CD8-positive, alpha-beta memory T cell (primary cell): Measurements from ENCODE around the gene GPNMB. TPM values are rescaled to one million over a fixed set of nuclear protein-coding genes. Genes with fewer than 3 reads are reported as not detected.
A peak's percentile ranks its signal among the peaks of the same experiment; 100 is the strongest.

Source experiments
- CTCF ChIA-PET: fragments of 350-600 bp; sonication (Branson Sonifier 250); formaldehyde crosslinking; loops from one replicate; lab custom pipeline; 2021; ENCODE audit warnings: antibody characterized with exemption; lab: Charles Lee
- POLR2A ChIA-PET: fragments of 350-600 bp; sonication (Branson Sonifier 250); formaldehyde crosslinking; loops from one replicate; lab custom pipeline; 2021; ENCODE audit warnings: antibody characterized with exemption; lab: Charles Lee
- DNase-seq, 5 donors: peaks; one replicate each; pipeline versions ENCODE4 v3.0.0 to v3.0.0-alpha.2; 2020 to 2022; ENCODE audit warnings: mixed read lengths in 1 of 5
- H3K27ac ChIP-seq: one replicate; pipeline ENCODE4 v1.7.0; 2013; ENCODE audit warnings: low read depth, mild to moderate bottlenecking, low read length, moderate library complexity
- H3K27me3 ChIP-seq: 2 replicates; pipeline ENCODE4 v1.7.0; 2013; ENCODE audit warnings: low read length, mild to moderate bottlenecking; ENCODE audit not compliant: insufficient read depth, poor library complexity, severe bottlenecking
- H3K36me3 ChIP-seq: 2 replicates; pipeline ENCODE4 v1.7.0; 2013; ENCODE audit warnings: mild to moderate bottlenecking, low read length, moderate library complexity; ENCODE audit not compliant: insufficient read depth
- H3K4me1 ChIP-seq: 2 replicates; pipeline ENCODE4 v1.7.0; 2013; ENCODE audit warnings: mild to moderate bottlenecking, low read length, moderate library complexity; ENCODE audit not compliant: insufficient read depth
- H3K4me3 ChIP-seq: 2 replicates; pipeline ENCODE4 v1.7.0; 2013; ENCODE audit warnings: mild to moderate bottlenecking, low read length
- H3K9me3 ChIP-seq: 2 replicates; pipeline ENCODE4 v1.7.0; 2013; ENCODE audit warnings: mild to moderate bottlenecking, low read length
- H3K27ac Mint-ChIP-seq, 8 donors: one replicate each; pipeline ENCODE4 v1.8.0; 2020 to 2021; ENCODE audit warnings: mixed read lengths in 8 of 8, mild to moderate bottlenecking in 6 of 8, inconsistent platforms in 3 of 8, moderate library complexity in 3 of 8
- H3K27me3 Mint-ChIP-seq, 2 donors: one replicate each; pipeline ENCODE4 v1.8.0; 2020 to 2021; ENCODE audit warnings: mixed read lengths in 2 of 2, mild to moderate bottlenecking in 1 of 2, moderate library complexity in 1 of 2
- H3K36me3 Mint-ChIP-seq, 3 donors: one replicate each; pipeline ENCODE4 v1.8.0; 2020 to 2021; ENCODE audit warnings: mixed read lengths in 3 of 3, inconsistent platforms in 1 of 3, mild to moderate bottlenecking in 1 of 3
- H3K4me1 Mint-ChIP-seq, 3 donors: one replicate each; pipeline ENCODE4 v1.8.0; 2020 to 2021; ENCODE audit warnings: mixed read lengths in 3 of 3, inconsistent platforms in 1 of 3, mild to moderate bottlenecking in 1 of 3
- H3K4me3 Mint-ChIP-seq, 7 donors: one replicate each; pipeline ENCODE4 v1.8.0; 2020 to 2021; ENCODE audit warnings: mixed read lengths in 7 of 7, mild to moderate bottlenecking in 6 of 7, moderate library complexity in 4 of 7, inconsistent platforms in 2 of 7
- H3K9me3 Mint-ChIP-seq, 5 donors: one replicate each; pipeline ENCODE4 v1.8.0; 2020 to 2022; ENCODE audit warnings: mixed read lengths in 5 of 5, mild to moderate bottlenecking in 3 of 5, moderate library complexity in 2 of 5, inconsistent platforms in 1 of 5
- polyA plus RNA-seq: library from polyadenylated mRNA; unstranded; fragments of 300-500 nt; fragmentation: Illumina TruSeq; gene quantifications from one replicate; pipeline ENCODE4 v1.2.3, GENCODE V29; 2021
- total RNA-seq, 2 experiments: library from RNA; stranded (reverse); gene quantifications; one replicate each; pipeline ENCODE4 v1.2.3, GENCODE V29; 2021

The GPNMB gene
- total and polyA plus RNA-seq, 3 experiments from 2014 or later = 7.2 to 9.4 TPM; not detected in 1

DNA sequence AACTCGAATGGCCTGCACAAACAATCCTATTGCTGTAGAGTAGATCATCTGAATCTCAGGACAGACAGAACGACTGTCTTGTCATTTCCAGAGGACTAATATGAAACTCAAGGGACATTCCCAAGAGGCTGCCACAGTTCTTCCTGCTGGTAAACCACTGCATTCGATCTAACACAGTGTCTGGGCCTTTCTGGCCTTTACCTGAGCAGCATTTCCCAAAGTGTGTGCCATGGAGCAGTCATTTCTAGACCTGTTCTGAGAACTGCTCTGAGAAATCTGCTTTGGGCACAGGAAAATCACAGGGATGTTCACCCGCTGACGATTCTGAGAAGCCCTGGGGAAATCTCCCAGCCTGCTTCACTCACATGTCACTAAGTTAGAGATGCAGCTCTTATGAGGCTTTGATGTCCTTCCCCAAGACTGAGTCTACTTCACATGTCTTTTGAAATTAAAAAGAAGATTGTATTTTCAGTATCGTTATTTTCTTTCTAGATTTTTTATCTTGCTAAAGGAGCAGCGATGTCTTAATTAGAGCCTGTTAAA is 18.4 kb downstream of the GPNMB start:
- H3K4me3 ChIP-seq = no peak overlapping the region
- DNase-seq = no peak
- Mint-ChIP-seq H3K9me3 (no peaks in the 10 kb centered on the region), H3K27me3 (peaks cover 4 to 13% of the 10 kb centered on the region in 2 donors), H3K36me3 (peaks cover 0 to 2% (median 0%) of the 10 kb centered on the region in 3 donors), H3K4me1 (no peaks in the 10 kb centered on the region), H3K4me3 (no peak overlapping the region), H3K27ac (no peak overlapping the region)
- no peak overlapping the region for H3K27ac ChIP-seq
- H3K27me3 ChIP-seq = no peaks in the 10 kb centered on the region
- H3K9me3 ChIP-seq = no peaks in the 10 kb centered on the region
- H3K36me3 ChIP-seq = no peaks in the 10 kb centered on the region
- ChIA-PET CTCF (interaction anchor here (7.7 kb wide), 1 partner anchor 8 kb away, joined by 74 read pairs; no protein-coding TSS in a partner anchor), POLR2A (no interaction called here)
- H3K4me1 ChIP-seq = no peaks in the 10 kb centered on the region

- no peak for DNase-seq
- Histone ChIP-seq H3K36me3 (no peaks in the 10 kb centered on the region), H3K27ac (no peak overlapping the region), H3K27me3 (no peaks in the 10 kb centered on the region), H3K9me3 (no peaks in the 10 kb centered on the region), H3K4me1 (no peaks in the 10 kb centered on the region), H3K4me3 (no peak overlapping the region)
- no peaks in the 10 kb centered on the region for H3K4me1 Mint-ChIP-seq
- H3K9me3 Mint-ChIP-seq = no peaks in the 10 kb centered on the region
- no peak overlapping the region for H3K4me3 Mint-ChIP-seq
- peaks cover 0 to 2% (median 0%) of the 10 kb centered on the region in 3 donors for H3K36me3 Mint-ChIP-seq
- ChIA-PET POLR2A (interaction anchor here (0.6 kb wide), 1 partner anchor 25 kb away, joined by 7 read pairs; no protein-coding TSS in a partner anchor), CTCF (interaction anchor here (1.1 kb wide), 1 partner anchor 273 kb away, joined by 3 read pairs; no protein-coding TSS in a partner anchor)
- no peak overlapping the region for H3K27ac Mint-ChIP-seq
- H3K27me3 Mint-ChIP-seq = peaks cover 3 to 14% of the 10 kb centered on the region in 2 donors
Measured at GRCh38 chr7:23266918-23267317, 20.3 kb downstream of the GPNMB start.

DNA sequence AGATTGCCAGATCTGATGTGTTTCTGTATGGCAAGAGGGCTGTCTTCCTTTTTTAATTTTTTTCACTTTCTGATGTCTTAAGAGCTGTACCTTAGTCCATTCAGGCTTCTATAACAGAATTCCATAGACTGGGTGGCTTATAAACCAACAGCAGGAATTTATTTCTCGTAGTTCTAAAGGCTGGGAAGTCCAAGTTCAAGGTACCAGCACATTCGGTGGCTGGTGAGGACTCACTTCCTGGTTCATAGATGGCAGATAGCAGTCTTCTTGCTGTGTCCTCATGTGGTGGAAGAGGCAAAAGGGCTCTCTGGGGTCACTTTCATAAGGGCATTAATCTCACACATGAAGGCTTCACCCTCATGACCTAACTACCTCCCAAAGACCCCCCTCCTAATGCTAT is 20.8 kb downstream of the GPNMB start:
- H3K27me3 Mint-ChIP-seq = peaks cover 3 to 14% of the 10 kb centered on the region in 2 donors
- H3K27me3 ChIP-seq = no peaks in the 10 kb centered on the region
- H3K27ac Mint-ChIP-seq = no peak overlapping the region
- POLR2A ChIA-PET = interaction anchor here (0.6 kb wide), 1 partner anchor 26 kb away, joined by 7 read pairs; no protein-coding TSS in a partner anchor
- no peaks in the 10 kb centered on the region for H3K4me1 ChIP-seq
- peak overlapping the region in 1 of 7 donors; percentile 32 for H3K4me3 Mint-ChIP-seq
- H3K36me3 Mint-ChIP-seq = peaks cover 0 to 2% (median 0%) of the 10 kb centered on the region in 3 donors
- CTCF ChIA-PET = interaction anchor here (1.1 kb wide), 1 partner anchor 272 kb away, joined by 3 read pairs; no protein-coding TSS in a partner anchor
- H3K9me3 ChIP-seq = no peaks in the 10 kb centered on the region
- no peak overlapping the region for H3K27ac ChIP-seq
- no peaks in the 10 kb centered on the region for H3K4me1 Mint-ChIP-seq
- no peaks in the 10 kb centered on the region for H3K9me3 Mint-ChIP-seq
- H3K36me3 ChIP-seq = no peaks in the 10 kb centered on the region
- DNase-seq = no peak
- no peak overlapping the region for H3K4me3 ChIP-seq

DNA sequence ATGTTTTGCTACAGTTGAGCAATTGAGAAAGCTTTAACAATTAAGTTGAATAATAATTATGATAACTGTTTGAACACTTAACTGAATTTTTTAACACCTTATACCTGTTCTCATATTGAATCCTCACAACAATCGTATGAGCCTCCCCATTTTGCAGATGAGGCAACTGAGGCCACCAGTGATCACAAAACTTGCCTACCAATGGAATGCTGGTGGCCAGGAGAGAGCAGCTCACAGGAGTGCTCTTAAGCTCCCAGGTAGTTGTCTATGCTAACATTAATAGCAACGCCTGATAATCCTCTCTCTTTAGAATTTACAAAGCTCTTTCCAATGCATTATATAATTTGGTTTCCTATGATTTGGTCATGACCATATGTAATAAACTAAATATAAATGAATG is 21.6 kb downstream of the GPNMB start:
- Histone ChIP-seq H3K27ac (no peak overlapping the region), H3K9me3 (no peaks in the 10 kb centered on the region), H3K4me1 (no peaks in the 10 kb centered on the region), H3K27me3 (no peaks in the 10 kb centered on the region), H3K4me3 (no peak overlapping the region), H3K36me3 (no peaks in the 10 kb centered on the region)
- H3K27me3 Mint-ChIP-seq = peaks cover 3 to 14% of the 10 kb centered on the region in 2 donors
- ChIA-PET POLR2A (no interaction called here), CTCF (interaction anchor here (1.0 to 1.1 kb wide), 3 partner anchors 126 to 443 kb away, joined by 3 read pairs; no protein-coding TSS in a partner anchor)
- no peaks in the 10 kb centered on the region for H3K9me3 Mint-ChIP-seq
- H3K27ac Mint-ChIP-seq = no peak overlapping the region
- no peak for DNase-seq
- H3K36me3 Mint-ChIP-seq = peaks cover 0 to 2% (median 0%) of the 10 kb centered on the region in 3 donors
- no peak overlapping the region for H3K4me3 Mint-ChIP-seq
- peaks cover 3 to 8% (median 4%) of the 10 kb centered on the region in 3 donors for H3K4me1 Mint-ChIP-seq

DNA sequence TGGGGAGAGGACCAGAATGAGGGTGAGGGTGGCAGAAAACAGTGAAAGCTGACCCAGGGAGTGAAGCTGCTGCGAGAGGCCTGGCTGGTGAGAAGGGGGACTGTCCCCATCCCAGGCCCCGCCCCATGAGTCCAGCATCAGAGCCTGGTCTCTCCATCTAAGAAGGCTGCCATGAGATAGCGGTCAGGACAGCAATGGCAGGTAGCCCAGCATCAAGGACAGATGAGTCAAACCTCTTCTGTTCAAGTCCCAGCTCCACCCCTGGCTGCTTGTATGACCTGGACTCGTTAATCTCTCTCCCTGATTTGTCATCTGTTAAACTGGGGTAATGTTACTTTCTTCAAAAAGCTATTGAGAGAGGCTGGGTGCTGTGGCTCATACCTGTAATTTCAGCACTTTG is 22.2 kb downstream of the GPNMB start:
- Histone ChIP-seq H3K36me3 (no peaks in the 10 kb centered on the region), H3K27me3 (no peaks in the 10 kb centered on the region), H3K4me3 (no peak overlapping the region), H3K9me3 (no peaks in the 10 kb centered on the region), H3K27ac (no peak overlapping the region), H3K4me1 (no peaks in the 10 kb centered on the region)
- no peak for DNase-seq
- ChIA-PET POLR2A (no interaction called here), CTCF (interaction anchor here (1.0 to 1.1 kb wide), 3 partner anchors 29 to 442 kb away, joined by 3 read pairs; no protein-coding TSS in a partner anchor)
- Mint-ChIP-seq H3K4me3 (no peak overlapping the region), H3K4me1 (peaks cover 7 to 13% (median 8%) of the 10 kb centered on the region in 3 donors), H3K9me3 (no peaks in the 10 kb centered on the region), H3K27ac (no peak overlapping the region), H3K36me3 (peaks cover 0 to 2% (median 0%) of the 10 kb centered on the region in 3 donors), H3K27me3 (peaks cover 3 to 12% of the 10 kb centered on the region in 2 donors)

DNA sequence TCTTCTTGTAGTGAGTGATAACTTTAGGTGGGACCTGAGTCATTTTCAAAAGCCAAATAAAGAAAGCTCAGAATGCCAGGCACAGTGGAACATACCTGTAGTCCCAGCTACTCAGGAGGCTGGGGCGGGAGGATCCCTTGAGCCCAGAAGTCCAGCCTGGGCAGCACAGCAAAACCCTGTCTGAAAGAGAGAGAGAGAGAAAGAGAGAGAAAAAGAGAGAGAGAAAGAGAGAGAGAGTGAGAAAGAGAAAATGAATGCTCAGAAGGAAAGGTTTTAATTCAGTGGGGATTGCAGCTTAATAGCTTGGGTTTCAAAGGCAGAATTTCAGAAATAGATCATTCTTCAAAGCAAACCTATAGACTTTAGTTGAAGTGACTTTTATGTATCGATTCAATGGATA is 25.7 kb downstream of the GPNMB start:
- DNase-seq = no peak
- H3K27me3 Mint-ChIP-seq = peaks cover 6 to 10% of the 10 kb centered on the region in 2 donors
- ChIA-PET POLR2A (no interaction called here), CTCF (interaction anchor here (0.6 to 7.2 kb wide), 32 partner anchors 10 to 1824 kb away, joined by 3 to 74 read pairs (median 5); partner anchors contain the start of genes MALSU1 and STK31)
- no peaks in the 10 kb centered on the region for H3K36me3 ChIP-seq
- H3K36me3 Mint-ChIP-seq = peaks cover 0 to 2% (median 0%) of the 10 kb centered on the region in 3 donors
- no peaks in the 10 kb centered on the region for H3K4me1 ChIP-seq
- peaks cover 7 to 13% (median 8%) of the 10 kb centered on the region in 3 donors for H3K4me1 Mint-ChIP-seq
- H3K9me3 Mint-ChIP-seq = no peaks in the 10 kb centered on the region
- H3K27ac ChIP-seq = no peak overlapping the region
- H3K4me3 ChIP-seq = no peak overlapping the region
- no peaks in the 10 kb centered on the region for H3K27me3 ChIP-seq
- H3K9me3 ChIP-seq = no peaks in the 10 kb centered on the region
- H3K4me3 Mint-ChIP-seq = no peak overlapping the region
- peak overlapping the region in 2 of 8 donors; percentile 35 to 54 for H3K27ac Mint-ChIP-seq

GRCh38 chr7:23273141-23273599 is 26.6 kb downstream of the GPNMB start:
- peaks cover 0 to 2% (median 0%) of the 10 kb centered on the region in 3 donors for H3K36me3 Mint-ChIP-seq
- peak overlapping the region in 6 of 7 donors; percentile 49 to 75 (median 62) for H3K4me3 Mint-ChIP-seq
- no peaks in the 10 kb centered on the region for H3K9me3 Mint-ChIP-seq
- peak; percentile 71 to 89 (median 77) for DNase-seq
- peaks cover 7 to 13% (median 8%) of the 10 kb centered on the region in 3 donors for H3K4me1 Mint-ChIP-seq
- Histone ChIP-seq H3K27ac (no peak overlapping the region), H3K4me3 (no peak overlapping the region), H3K36me3 (no peaks in the 10 kb centered on the region), H3K27me3 (no peaks in the 10 kb centered on the region), H3K4me1 (no peaks in the 10 kb centered on the region), H3K9me3 (no peaks in the 10 kb centered on the region)
- ChIA-PET CTCF (interaction anchor here (0.6 to 7.2 kb wide), 36 partner anchors 9 to 1824 kb away, joined by 3 to 74 read pairs (median 5); partner anchors contain the start of genes KLHL7, MALSU1 and STK31), POLR2A (no interaction called here)
- H3K27me3 Mint-ChIP-seq = peaks cover 5 to 6% of the 10 kb centered on the region in 2 donors
- H3K27ac Mint-ChIP-seq = peak overlapping the region in 2 of 8 donors; percentile 17 to 47

DNA sequence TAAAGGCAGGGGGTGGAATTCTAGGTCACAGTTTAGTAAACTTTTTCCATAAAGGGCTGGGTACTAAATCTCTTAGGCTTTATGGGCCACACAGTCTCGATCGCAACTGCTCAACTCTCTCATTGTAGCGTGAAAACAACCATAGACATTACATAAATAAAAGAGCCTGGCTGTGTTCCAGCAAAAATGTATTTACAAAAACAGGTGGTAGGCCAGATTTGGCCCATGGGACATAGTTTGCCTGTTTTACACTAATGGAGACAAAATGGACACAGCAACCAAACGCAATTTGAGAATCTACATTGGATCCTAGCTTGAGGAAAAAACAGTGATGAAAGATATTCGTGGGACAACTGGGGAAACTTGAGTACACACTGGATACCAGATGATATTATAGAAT is 29.3 kb downstream of the GPNMB start:
- Mint-ChIP-seq H3K4me3 (no peak overlapping the region), H3K27ac (no peak overlapping the region), H3K36me3 (no peaks in the 10 kb centered on the region), H3K9me3 (no peaks in the 10 kb centered on the region), H3K27me3 (peaks cover 3% of the 10 kb centered on the region in 2 donors), H3K4me1 (peaks cover 7 to 13% (median 8%) of the 10 kb centered on the region in 3 donors)
- Histone ChIP-seq H3K27me3 (no peaks in the 10 kb centered on the region), H3K36me3 (no peaks in the 10 kb centered on the region), H3K27ac (no peak overlapping the region), H3K4me3 (no peak overlapping the region), H3K4me1 (no peaks in the 10 kb centered on the region), H3K9me3 (no peaks in the 10 kb centered on the region)
- ChIA-PET CTCF (interaction anchor here (1.0 to 7.2 kb wide), 3 partner anchors 15 to 271 kb away, joined by 5 to 74 read pairs (median 6); no protein-coding TSS in a partner anchor), POLR2A (interaction anchor here (0.7 kb wide), 1 partner anchor 13 kb away, joined by 3 read pairs; no protein-coding TSS in a partner anchor)
- no peak for DNase-seq
